Epithelial cell of proximal tubule (primary cell): ENCODE results near the gene PGAM2. TPM values are rescaled to one million over a fixed set of nuclear protein-coding genes. Genes with fewer than 3 reads are reported as not detected.

Source experiments
- DNase-seq: peaks from one replicate; pipeline ENCODE4 v3.0.0-alpha.2; 2011; ENCODE audit warnings: low read depth
- H3K4me3 ChIP-seq: 2 replicates; pipeline ENCODE4 v1.5.1; 2011; ENCODE audit warnings: low read depth, mild to moderate bottlenecking, low read length
- CTCF ChIP-seq: conservative IDR thresholded peaks from 2 replicates; pipeline ENCODE4 v1.5.1; 2012; ENCODE audit warnings: low read depth, mild to moderate bottlenecking, low read length
- total RNA-seq: library from RNA; depleted of rRNA; stranded (reverse); fragments of >200 nt; gene quantifications from 2 replicates; pipeline ENCODE4 v1.2.3, GENCODE V29; 2015

PGAM2 gene
- total RNA-seq, 1 donor from 2014 or later = not detected

- TF ChIP-seq CTCF = no peak
- no peak for DNase-seq
- no peak overlapping the region for H3K4me3 ChIP-seq
These were observed 5.9 kb downstream of the PGAM2 start for GRCh38 chr7:44059219-44060090.

GRCh38 chr7:44058759-44059218, 6.6 kb downstream of the PGAM2 start:
- no peak for TF ChIP-seq CTCF
- no peak overlapping the region for H3K4me3 ChIP-seq
- DNase-seq = no peak

GRCh38 chr7:44057849-44058758, 7.3 kb downstream of the PGAM2 start:
- DNase-seq = no peak
- no peak for TF ChIP-seq CTCF
- no peak overlapping the region for H3K4me3 ChIP-seq

- no peak for DNase-seq
- no peak for TF ChIP-seq CTCF
- H3K4me3 ChIP-seq = no peak overlapping the region
These were observed 8.1 kb downstream of the PGAM2 start for GRCh38 chr7:44057181-44057848.

- no peak overlapping the region for H3K4me3 ChIP-seq
- no peak for DNase-seq
- TF ChIP-seq CTCF = no peak
These were observed 8.7 kb downstream of the PGAM2 start for GRCh38 chr7:44056681-44057080.

GRCh38 chr7:44052771-44053365, 12.5 kb downstream of the PGAM2 start:
- TF ChIP-seq CTCF = no peak
- DNase-seq = no peak
- H3K4me3 ChIP-seq = no peak overlapping the region
